K562 (cell line): ENCODE results near the gene CDK11B. TPM values are rescaled to one million over a fixed set of nuclear protein-coding genes. Genes with fewer than 3 reads are reported as not detected.

Source experiments
- ATAC-seq: fragments of 200-7000 bp; cut with Tn5 transposase; 3 replicates; pipeline ENCODE4 v1.9.1; 2020; ENCODE audit warnings: moderate library complexity
- BruUV-seq: library from RNA; stranded (reverse); fragments of 400-500 nt; replicated peaks from 2 replicates; lab custom pipeline; 2021; lab: Mats Ljungman, UMichigan
- CTCF ChIA-PET: fragments of 300-600 bp; formaldehyde crosslinking; extraction: SDS; loops from one replicate; lab custom pipeline; 2021; ENCODE audit warnings: low intra/inter-chr PET ratio; lab: Yijun Ruan, JAX
- POLR2A ChIA-PET: fragments of 300-600, 350-650 bp; sonication (Branson Sonifier 250); formaldehyde crosslinking; extraction: SDS; loops from one replicate; lab custom pipeline; 2021; ENCODE audit warnings: antibody characterized with exemption, inconsistent platforms; lab: Yijun Ruan, JAX
- DNase-seq, 4 experiments: peaks; one replicate each; pipeline versions ENCODE4 v3.0.0 to v3.0.0-alpha.2; 2011 to 2018; ENCODE audit warnings: low spot score in 3 of 4, mixed read lengths in 3 of 4; ENCODE audit errors: extremely low read depth in 1 of 4
- FAIRE-seq: peaks from 2 replicates; lab custom pipeline; 2011; peaks lifted over from hg19 to GRCh38; lab: Jason Lieb, UNC
- H2AFZ ChIP-seq: 2 replicates; pipeline ENCODE4 v1.6.0; 2011; ENCODE audit warnings: low read depth, low read length, control low read depth, inconsistent platforms
- H3K27ac ChIP-seq: fragments of 200-600 bp; 3 replicates; pipeline ENCODE4 v1.8.0; 2011; ENCODE audit warnings: low read depth, mild to moderate bottlenecking, control low read depth, inconsistent platforms, low read length, moderate library complexity, mixed read lengths; ENCODE audit errors: extremely low read depth
- H3K27me3 ChIP-seq, 2 experiments: fragments of 300-600 bp in 1 of 2; 2 replicates in 1 of 2; 3 replicates in 1 of 2; pipeline versions ENCODE4 v1.6.0 to v1.8.0; 2011; ENCODE audit warnings: inconsistent platforms in 2 of 2, low read length in 2 of 2, mild to moderate bottlenecking in 1 of 2, mixed read lengths in 1 of 2, moderate library complexity in 1 of 2; ENCODE audit not compliant: control insufficient read depth in 2 of 2, insufficient read depth in 2 of 2
- H3K36me3 ChIP-seq: fragments of 300-600 bp; 3 replicates; pipeline ENCODE4 v1.8.0; 2011; ENCODE audit warnings: mild to moderate bottlenecking, low read length, inconsistent platforms; ENCODE audit not compliant: control insufficient read depth, insufficient read depth
- H3K4me1 ChIP-seq, 2 experiments: fragments of 200-600 bp in 1 of 2; replicated peaks in 1 of 2; 2 replicates in 1 of 2; 3 replicates in 1 of 2; pipeline versions ENCODE4 v1.5.1 to v1.8.0; 2011; ENCODE audit warnings: inconsistent platforms in 2 of 2, low read length in 2 of 2, mild to moderate bottlenecking in 1 of 2, mixed read lengths in 1 of 2, moderate library complexity in 1 of 2; ENCODE audit not compliant: control insufficient read depth in 2 of 2, insufficient read depth in 2 of 2
- H3K4me2 ChIP-seq: 2 replicates; pipeline ENCODE4 v1.6.1; 2011; ENCODE audit warnings: low read length, control low read depth, inconsistent platforms, mixed read lengths; ENCODE audit not compliant: insufficient read depth
- H3K4me3 ChIP-seq: fragments of 200-600 bp; sonication (generic), shearing (Covaris generic); 2 replicates; pipeline ENCODE4 v1.5.1; 2016; ENCODE audit warnings: control low read depth, inconsistent platforms
- H3K79me2 ChIP-seq: fragments of 200-600 bp; 3 replicates; pipeline ENCODE4 v1.8.0; 2011; ENCODE audit warnings: low read length, inconsistent platforms; ENCODE audit not compliant: control insufficient read depth, insufficient read depth
- H3K9ac ChIP-seq, 2 experiments: 2 replicates each; pipeline versions ENCODE4 v1.6.0 to v1.6.1; 2011; ENCODE audit warnings: low read depth in 2 of 2, low read length in 2 of 2, control low read depth in 1 of 2, inconsistent platforms in 1 of 2, mild to moderate bottlenecking in 1 of 2, mixed read lengths in 1 of 2; ENCODE audit not compliant: insufficient read depth in 1 of 2
- H3K9me1 ChIP-seq: one replicate; pipeline ENCODE4 v1.6.0; 2011; ENCODE audit warnings: inconsistent platforms, mild to moderate bottlenecking, low read length, moderate library complexity; ENCODE audit not compliant: control insufficient read depth, insufficient read depth
- H3K9me3 ChIP-seq: replicated peaks from 2 replicates; pipeline ENCODE4 v1.5.1; 2011; ENCODE audit warnings: low read depth, low read length, inconsistent platforms; ENCODE audit not compliant: control insufficient read depth, insufficient read depth
- H4K20me1 ChIP-seq: replicated peaks from 2 replicates; pipeline ENCODE4 v1.6.1; 2011; ENCODE audit warnings: low read length, inconsistent platforms, mixed read lengths; ENCODE audit not compliant: control insufficient read depth, insufficient read depth
- CTCF ChIP-seq, 3 experiments: IDR thresholded peaks in 2 of 3; conservative IDR thresholded peaks in 1 of 3; 2 replicates each; pipeline ENCODE4 v1.5.1; 2011 to 2012; ENCODE audit warnings: low read length in 3 of 3, mild to moderate bottlenecking in 3 of 3, control low read depth in 2 of 3, improper control_type of control experiment in 1 of 3, inconsistent platforms in 1 of 3, low read depth in 1 of 3, mixed read lengths in 1 of 3, moderate library complexity in 1 of 3; ENCODE audit not compliant: insufficient read depth in 2 of 3
- POLR2G ChIP-seq: fragments of 200-400 bp; formaldehyde crosslinking; IDR thresholded peaks from 2 replicates; pipeline ENCODE4 v1.6.1; 2017; ENCODE audit warnings: low read depth, mild to moderate bottlenecking, antibody characterized with exemption, low read length, moderate library complexity
- RREB1 ChIP-seq: fragments of 250-450 bp; sonication (Bioruptor Pico); IDR thresholded peaks from 2 replicates; pipeline ENCODE4 v1.4.0; 2020
- WGBS: fragments of 100-300 bp; shearing (Covaris generic); methylation state at CpG from one replicate; pipeline ENCODE4 v1.1.6; 2016; ENCODE audit warnings: low coverage, mixed read lengths; ENCODE audit not compliant: insufficient coverage; ENCODE audit errors: missing lambda C conversion rate; 5-methylcytosine and 5-hydroxymethylcytosine counted together
- in situ Hi-C: fragments of 300-500 bp; cut with MboI; formaldehyde crosslinking; loops from 4 replicates; pipeline ENCODE4 v1.15.0; 2018; ENCODE audit warnings: inconsistent platforms, mixed read lengths
- intact Hi-C: fragments of 100-400 bp; cut with micrococcal nuclease; formaldehyde crosslinking; loops from 2 replicates; pipeline ENCODE4 v1.14.2; 2022
- polyA plus RNA-seq, 8 experiments: library from polyadenylated mRNA; depleted of rRNA in 4 of 8; stranded (reverse) in 5 of 8; unstranded in 3 of 8; fragments of >200 nt; fragmentation: Nextera tagmentation in 2 of 8; fragmentation: Illumina TruSeq in 1 of 8; extraction: Ambion mirVana in 2 of 8; extraction: Trizol in 1 of 8; gene quantifications; 2 replicates each; pipeline versions ENCODE4 v1.2.1 to v1.2.3, GENCODE V29; 2011 to 2014; ENCODE audit warnings: inconsistent platforms in 1 of 8, missing spikeins in 1 of 8
- total RNA-seq, 7 experiments: library from RNA; depleted of rRNA in 6 of 7; stranded (reverse); fragments of >200 nt in 6 of 7; fragmentation: Illumina TruSeq in 2 of 7; extraction: Trizol in 2 of 7; gene quantifications; 2 replicates each; pipeline versions ENCODE4 v1.2.1 to v1.2.3, GENCODE V29; 2011 to 2021; ENCODE audit warnings: low replicate concordance in 1 of 7

CDK11B gene
- total and polyA plus RNA-seq, 9 of the 15 experiments (the other 6 are each of a cell fraction or from before 2014, with no cell fraction given), result 2.8 to 52.2 (median 19.5) TPM

GRCh38 chr1:1678581-1679380, 20.0 kb upstream of the CDK11B start (continued):
- peak; percentile 25 to 54 (median 45); a peak in 5 of 6 replicates for TF ChIP-seq CTCF (IDR thresholded peaks at IDR 0.05 in 2 of 3, conservative IDR thresholded peaks at IDR 0.05 in 1 of 3; ENCODE audit: insufficient read depth in 2 of 3, low read depth in 1 of 3, low read length in 3 of 3)

GRCh38 chr1:1677718-1678580, 19.1 kb upstream of the CDK11B start:
- peaks cover 21% of the 10 kb centered on the region for H3K79me2 ChIP-seq
- in situ Hi-C loops, result no loop called here
- ChIA-PET POLR2A (interaction anchor here (0.6 kb wide), 2 partner anchors 94 to 208 kb away, joined by 3 read pairs; no protein-coding TSS in a partner anchor), CTCF (no interaction called here)
- H3K9me3 ChIP-seq, result no peaks in the 10 kb centered on the region; the same call in 1 of the 2 replicates
- no peaks in the 10 kb centered on the region for H3K27me3 ChIP-seq
- peak; percentile 45; the same call in 1 of the 2 replicates for TF ChIP-seq POLR2G
- TF ChIP-seq RREB1, result no peak
- intact Hi-C loops, result no loop called here
- peak in 2 of 4 experiments; percentile 10 to 13 for DNase-seq
- no peak overlapping the region for H3K4me3 ChIP-seq
- peaks cover 2% of the 10 kb centered on the region; the same call in 1 of the 3 replicates for H3K36me3 ChIP-seq
- no peak for FAIRE-seq
- 0 out of 2 replicates have a peak, but pooled peaks cover 2% of the 10 kb centered on the region for H4K20me1 ChIP-seq
- no peak for ATAC-seq
- H3K9ac ChIP-seq, result peak overlapping the region in 1 of 2 experiments; percentile 57; a peak in 2 of 4 replicates
- H3K9me1 ChIP-seq, result peaks cover 6% of the 10 kb centered on the region
- H3K27ac ChIP-seq, result no peak overlapping the region; the same call in 2 of the 3 replicates
- 93% methylated on average over 39 of the region's 39 CpGs for WGBS
- H3K4me1 ChIP-seq, result peaks cover 3 to 25% of the 10 kb centered on the region in 2 experiments; a peak in 4 of 5 replicates
- H2AFZ ChIP-seq, result no peak overlapping the region
- BruUV-seq, result no TSS peak
- no peak overlapping the region for H3K4me2 ChIP-seq
